GM18858 (cell line): Measurements from ENCODE around the gene ACR.
A peak's percentile ranks its signal among the peaks of the same experiment; 100 is the strongest.
"Not testable (repeated sequence)": the region's sequence is repeated elsewhere in the genome, so short reads cannot be mapped to it uniquely, and the experiment has no call there.

Experiments
- ATAC-seq: cut with Tn5 transposase; IDR thresholded peaks from one replicate; pipeline ENCODE4 v1.9.1; 2021; ENCODE audit not compliant: unreplicated experiment

Gene ACR

DNA sequence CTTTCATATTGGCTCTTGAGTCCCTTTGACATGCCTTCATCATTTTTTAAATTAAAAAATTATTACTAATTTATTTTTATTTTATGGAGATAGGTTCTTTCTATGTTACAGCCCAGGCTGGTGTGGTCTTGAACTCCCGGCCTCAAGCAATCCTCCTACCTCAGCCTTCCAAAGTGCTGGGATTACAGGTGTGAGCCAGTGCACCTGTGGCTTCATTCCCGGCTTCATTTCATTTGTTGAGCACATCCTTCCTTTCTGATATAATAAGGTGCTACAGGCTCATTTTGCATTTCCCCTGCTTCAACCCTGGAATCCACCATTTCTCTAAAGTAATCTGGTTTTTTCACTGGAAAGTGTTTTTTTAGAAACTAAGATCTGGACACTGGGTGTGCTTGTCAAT, 23.8 kb downstream of the ACR start:
- not testable (repeated sequence) for ATAC-seq

DNA sequence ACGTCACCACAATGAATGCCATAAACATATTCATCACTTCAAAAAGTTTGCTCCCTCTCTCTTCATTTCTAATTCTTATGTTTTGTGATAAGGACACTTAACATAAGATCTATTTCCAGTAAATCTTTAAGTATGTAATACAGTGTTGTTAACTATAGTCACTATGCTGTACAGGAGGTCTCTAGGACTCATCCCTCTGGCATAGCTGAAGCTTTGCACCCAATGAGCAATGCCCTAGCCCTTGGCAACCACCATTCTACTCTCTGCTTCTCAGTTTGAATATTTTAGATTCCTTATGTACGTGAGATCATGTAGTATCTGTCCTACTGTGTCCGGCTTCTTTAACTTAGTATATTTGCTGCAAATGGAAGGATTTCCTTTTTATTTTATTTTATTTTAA, 26.3 kb downstream of the ACR start:
- ATAC-seq, result not testable (repeated sequence)

- not testable (repeated sequence) for ATAC-seq
These were observed 37.1 kb downstream of the ACR start for GRCh38 chr22:50775132-50775531.

- not testable (repeated sequence) for ATAC-seq
These were observed 39.6 kb downstream of the ACR start for GRCh38 chr22:50777631-50778030.

DNA sequence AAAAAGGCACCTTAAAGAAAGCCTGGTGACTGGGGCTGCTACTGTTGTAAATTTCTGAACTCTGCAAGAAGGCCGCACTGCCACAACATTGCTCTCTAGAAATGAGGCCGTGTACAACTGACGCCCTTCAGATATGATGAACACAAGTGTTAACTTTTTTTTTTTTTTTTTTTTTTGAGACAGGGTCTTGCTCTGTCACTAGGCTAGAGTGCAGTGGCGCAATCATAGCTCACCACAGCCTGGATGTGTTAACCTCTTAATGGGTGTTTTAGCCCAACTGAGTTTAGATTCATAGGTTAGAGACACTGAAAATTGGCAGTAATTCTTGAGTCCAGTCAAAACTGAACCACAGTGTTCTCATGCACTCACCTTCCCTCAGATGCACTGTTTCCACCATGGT, 42.2 kb downstream of the ACR start:
- not testable (repeated sequence) for ATAC-seq

GRCh38 chr22:50782253-50782652, 44.2 kb downstream of the ACR start:
- not testable (repeated sequence) for ATAC-seq

DNA sequence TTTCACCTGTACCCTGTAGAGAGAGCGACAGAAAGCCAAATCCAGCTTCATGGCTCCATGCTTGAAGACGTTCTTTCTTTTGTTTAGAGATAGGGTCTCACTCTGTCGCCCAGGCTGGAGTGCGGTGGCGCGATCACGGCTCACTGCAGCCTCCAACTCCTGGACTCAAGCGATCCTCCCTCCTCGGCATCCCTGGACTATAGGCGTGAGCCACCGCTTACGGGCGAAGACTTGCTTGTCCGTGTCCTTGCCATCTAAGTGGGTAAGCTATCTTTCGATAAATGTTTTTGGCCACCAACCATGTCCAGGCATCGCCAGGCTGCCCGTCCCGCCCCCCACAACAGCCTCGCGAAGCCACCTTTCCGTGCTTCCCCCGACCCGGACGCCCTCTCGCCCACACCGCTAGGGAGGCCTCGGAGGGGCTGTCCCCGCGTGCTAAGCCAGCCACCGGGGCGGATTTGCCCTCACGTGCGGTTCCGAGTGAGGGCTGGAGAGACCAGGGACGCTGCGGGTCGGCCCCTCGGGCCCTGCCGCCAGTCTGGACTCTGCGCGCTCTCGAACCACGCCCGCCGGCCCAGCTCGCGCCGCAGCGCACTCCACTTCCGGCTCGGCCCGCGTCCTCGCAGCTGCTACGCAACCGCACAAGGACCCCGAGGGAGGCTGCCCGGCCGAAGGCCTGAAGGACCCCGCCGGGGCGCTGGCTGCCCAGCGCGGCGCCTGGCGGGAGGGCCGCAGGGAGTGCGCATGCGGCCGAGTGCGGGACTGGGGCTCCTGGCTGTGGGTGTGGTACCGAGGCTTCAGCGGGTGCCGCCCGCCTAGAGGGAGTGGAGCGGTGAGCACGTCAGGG, 45.3 kb downstream of the ACR start, which contains the start of gene RABL2B:
Gene RABL2B (minus strand): TSS at position 604 of the 847 bp plus-strand sequence. CDS start 1,342 bp downstream, outside the sequence.
- peak; percentile 94 for ATAC-seq

- peak; percentile 11 for ATAC-seq
These were observed 45.9 kb downstream of the ACR start for GRCh38 chr22:50783880-50784276.

DNA sequence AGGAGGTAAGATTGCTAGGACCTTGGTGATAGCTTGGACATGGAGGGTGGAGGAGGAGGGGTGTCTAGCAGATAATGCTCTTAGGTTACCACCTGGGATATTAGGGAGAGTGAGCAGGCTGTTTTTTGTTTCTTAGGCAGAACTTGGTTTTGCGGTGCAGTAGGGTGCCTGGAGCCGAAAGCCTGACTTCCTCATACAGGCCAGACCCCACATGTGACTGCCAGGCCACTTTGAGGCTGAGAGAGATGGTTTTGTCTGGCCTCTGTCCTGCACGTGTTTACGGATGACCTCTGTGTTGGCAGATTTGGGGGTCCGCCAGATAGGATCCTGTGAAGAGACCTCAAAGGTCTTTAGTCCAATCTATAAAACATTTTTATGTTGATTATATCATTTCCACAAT, 47.3 kb downstream of the ACR start:
- ATAC-seq, result not testable (repeated sequence)

DNA sequence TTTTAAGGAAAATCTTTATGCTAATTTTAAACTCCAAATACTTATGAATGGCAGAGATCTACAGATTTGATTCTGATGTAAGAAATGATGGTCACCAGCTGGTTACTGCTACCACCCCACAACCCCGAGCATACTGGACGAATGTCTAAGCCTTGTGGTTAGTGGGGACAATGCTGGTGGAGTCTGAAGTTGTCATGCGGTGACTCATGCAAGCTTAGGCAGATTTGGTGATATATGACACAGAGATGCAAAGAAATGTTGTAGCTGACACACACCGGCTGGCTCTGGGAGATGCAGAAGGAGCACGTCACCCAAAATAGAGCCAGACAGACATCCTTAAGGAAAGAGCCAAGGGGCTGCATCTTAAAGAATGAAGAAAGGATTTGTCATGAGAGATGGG, 48.9 kb downstream of the ACR start:
- ATAC-seq, result not testable (repeated sequence)
